Tibial nerve (tissue), 4 donors: ENCODE results near the gene TRIM29. TPM values are rescaled to one million over a fixed set of nuclear protein-coding genes. Genes with fewer than 3 reads are reported as not detected.

Source experiments
- DNase-seq, 2 donors: peaks; one replicate each; pipeline ENCODE4 v3.0.0-alpha.2; 2019; ENCODE audit warnings: low spot score in 2 of 2
- H3K27ac ChIP-seq, 4 donors: fragments of 200-600 bp; sonication (generic) in 3 of 4; one replicate each; pipeline ENCODE4 v1.5.1; 2017 to 2019; ENCODE audit warnings: mild to moderate bottlenecking in 1 of 4
- H3K27me3 ChIP-seq, 2 donors: fragments of 200-600 bp; sonication (generic) in 1 of 2; one replicate each; pipeline versions ENCODE4 v1.5.1 to v1.6.0; 2017 to 2019
- H3K36me3 ChIP-seq, 3 donors: fragments of 200-600 bp; sonication (generic); one replicate each; pipeline ENCODE4 v1.5.1; 2018 to 2019
- H3K4me1 ChIP-seq, 4 donors: fragments of 200-600 bp; sonication (generic) in 3 of 4; one replicate each; pipeline ENCODE4 v1.5.1; 2017 to 2019
- H3K4me3 ChIP-seq, 4 donors: fragments of 200-600 bp; sonication (generic) in 3 of 4; one replicate each; pipeline ENCODE4 v1.5.1; 2017 to 2019; ENCODE audit warnings: mild to moderate bottlenecking in 1 of 4, moderate library complexity in 1 of 4
- H3K9me3 ChIP-seq, 4 donors: fragments of 200-600 bp; sonication (generic) in 3 of 4; one replicate each; pipeline ENCODE4 v1.5.1; 2017 to 2019
- CTCF ChIP-seq, 5 experiments: fragments of 200-600 bp in 3 of 5; fragments of 450-650 bp in 2 of 5; sonication (generic) in 3 of 5; IDR thresholded peaks; one replicate each; pipeline ENCODE4 v1.5.1; 2016 to 2019; ENCODE audit warnings: antibody characterized with exemption in 5 of 5, mild to moderate bottlenecking in 3 of 5, moderate library complexity in 2 of 5
- EP300 ChIP-seq, 2 donors: sonication (generic); formaldehyde crosslinking; IDR thresholded peaks; one replicate each; pipeline ENCODE4 v1.6.1; 2017; ENCODE audit warnings: antibody characterized with exemption in 2 of 2, mild to moderate bottlenecking in 1 of 2
- POLR2A ChIP-seq, 2 donors: fragments of 450-650 bp; IDR thresholded peaks; one replicate each; pipeline ENCODE4 v1.6.1; 2017; ENCODE audit warnings: antibody characterized with exemption in 2 of 2, mild to moderate bottlenecking in 2 of 2, moderate library complexity in 2 of 2
- WGBS, 2 donors: methylation state at CpG; one replicate each; pipeline ENCODE4 v1.1.5; 2018; 5-methylcytosine and 5-hydroxymethylcytosine counted together
- total RNA-seq, 4 donors: library from RNA; depleted of rRNA; stranded (reverse); fragments of >200 nt; gene quantifications; one replicate each; pipeline ENCODE4 v1.1.0, GENCODE V29; 2016

The TRIM29 gene
- total RNA-seq, 4 donors from 2014 or later = 2.4 to 64.9 (median 40.7) TPM

- Histone ChIP-seq H3K27me3 (no peaks in the 10 kb centered on the region), H3K4me3 (no peak overlapping the region), H3K36me3 (no peaks in the 10 kb centered on the region), H3K27ac (no peak overlapping the region), H3K9me3 (no peaks in the 10 kb centered on the region), H3K4me1 (peaks cover 0 to 19% (median 0%) of the 10 kb centered on the region in 4 donors)
- TF ChIP-seq EP300 (IDR thresholded peaks at IDR 0.05) (no peak), POLR2A (IDR thresholded peaks at IDR 0.05) (no peak), CTCF (IDR thresholded peaks at IDR 0.05) (no peak)
- 81% methylated on average over 4 of the region's 4 CpGs for WGBS, 2 donors
- no peak for DNase-seq
Observed at GRCh38 chr11:120126620-120127019, 11.3 kb downstream of the TRIM29 start.

GRCh38 chr11:120125509-120125908 lies 12.4 kb downstream of the TRIM29 start:
- H3K9me3 ChIP-seq = no peaks in the 10 kb centered on the region
- WGBS, 2 donors = 71 to 82% methylated on average over 6 to 8 of the region's 8 CpGs
- H3K4me3 ChIP-seq = no peak overlapping the region
- peaks cover 0 to 28% (median 0%) of the 10 kb centered on the region in 4 donors for H3K4me1 ChIP-seq
- DNase-seq = no peak
- no peaks in the 10 kb centered on the region for H3K36me3 ChIP-seq
- no peaks in the 10 kb centered on the region for H3K27me3 ChIP-seq
- no peak for TF ChIP-seq POLR2A (IDR thresholded peaks at IDR 0.05)
- no peak for TF ChIP-seq CTCF (IDR thresholded peaks at IDR 0.05)
- TF ChIP-seq EP300 (IDR thresholded peaks at IDR 0.05) = no peak
- H3K27ac ChIP-seq = no peak overlapping the region

DNA sequence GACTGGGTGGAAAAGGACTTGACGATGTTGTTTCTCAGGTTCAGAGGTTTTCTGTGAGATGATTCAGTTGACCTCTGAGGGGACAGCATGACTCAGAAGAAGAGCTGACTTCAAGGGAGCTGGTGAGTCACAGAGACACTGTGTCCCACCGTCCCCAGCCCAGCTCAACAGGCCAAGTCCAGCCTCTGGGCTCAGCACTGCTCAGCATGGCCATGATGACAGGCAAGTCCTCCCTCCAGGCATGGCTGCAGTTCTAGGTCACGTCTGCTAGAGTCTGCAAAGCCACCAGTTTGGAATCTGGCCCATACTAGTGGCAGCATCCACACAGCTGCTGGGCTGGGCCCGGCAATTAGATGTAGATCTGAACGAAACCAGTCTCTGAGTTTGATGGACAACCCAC lies 12.9 kb downstream of the TRIM29 start:
- DNase-seq = no peak
- no peak overlapping the region for H3K27ac ChIP-seq
- TF ChIP-seq POLR2A (IDR thresholded peaks at IDR 0.05) (no peak), CTCF (IDR thresholded peaks at IDR 0.05) (no peak), EP300 (IDR thresholded peaks at IDR 0.05) (no peak)
- 62 to 71% methylated on average over 3 to 5 of the region's 5 CpGs for WGBS, 2 donors
- H3K36me3 ChIP-seq = no peaks in the 10 kb centered on the region
- no peak overlapping the region for H3K4me3 ChIP-seq
- H3K27me3 ChIP-seq = no peaks in the 10 kb centered on the region
- no peaks in the 10 kb centered on the region for H3K9me3 ChIP-seq
- H3K4me1 ChIP-seq = peaks cover 0 to 28% (median 0%) of the 10 kb centered on the region in 4 donors

DNA sequence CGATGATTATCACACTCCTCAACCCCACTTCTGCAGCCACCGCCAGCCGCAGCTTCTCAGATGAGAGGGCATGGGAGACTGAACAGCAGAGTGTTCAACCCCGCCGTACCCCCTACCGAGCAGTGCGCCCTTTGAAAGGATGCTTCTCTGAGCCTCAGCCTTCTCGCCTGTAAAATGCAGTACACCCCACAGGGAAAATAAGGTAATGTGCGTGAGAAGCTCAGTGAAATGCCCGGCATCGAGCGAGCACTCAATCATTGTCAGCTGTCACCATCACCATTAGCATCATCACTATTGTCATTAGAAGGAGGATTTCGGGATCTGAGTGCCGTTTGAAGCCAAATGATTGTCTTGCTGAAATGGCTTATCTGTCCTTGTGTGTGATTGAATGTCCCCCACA lies 13.6 kb downstream of the TRIM29 start:
- TF ChIP-seq EP300 (IDR thresholded peaks at IDR 0.05) (no peak), POLR2A (IDR thresholded peaks at IDR 0.05) (no peak), CTCF (IDR thresholded peaks at IDR 0.05) (no peak)
- Histone ChIP-seq H3K36me3 (no peaks in the 10 kb centered on the region), H3K9me3 (no peaks in the 10 kb centered on the region), H3K27ac (no peak overlapping the region), H3K4me3 (no peak overlapping the region), H3K27me3 (no peaks in the 10 kb centered on the region), H3K4me1 (peaks cover 0 to 24% (median 0%) of the 10 kb centered on the region in 4 donors)
- WGBS, 2 donors = 79 to 88% methylated on average over 14 of the region's 14 CpGs
- no peak for DNase-seq

DNA sequence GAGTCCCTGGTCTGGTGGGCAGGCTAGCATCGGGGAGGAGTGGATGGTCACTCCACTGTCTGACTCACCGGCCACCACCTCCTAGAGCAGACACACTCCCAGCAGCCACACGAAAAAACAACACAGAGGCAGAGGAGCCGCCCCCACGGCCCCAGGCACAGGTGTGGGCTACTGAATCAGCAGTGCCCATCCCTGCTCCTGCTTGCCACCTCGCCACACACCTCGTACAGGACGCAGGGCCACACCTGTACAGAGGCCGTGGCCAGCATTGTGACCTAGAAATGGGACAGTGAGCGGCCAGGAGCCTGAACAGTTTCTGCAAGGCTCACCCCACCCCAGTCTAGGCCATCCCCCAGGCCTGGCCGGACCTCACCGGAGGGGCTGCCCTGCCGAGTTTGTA lies 14.0 kb downstream of the TRIM29 start:
- WGBS, 2 donors = 84 to 91% methylated on average over 8 to 12 of the region's 13 CpGs
- H3K27ac ChIP-seq = peak overlapping the region in 1 of 4 donors; percentile 70

More for the DNA sequence above, 14.0 kb downstream of the TRIM29 start:
- no peak for DNase-seq
- TF ChIP-seq POLR2A (IDR thresholded peaks at IDR 0.05) = no peak
- TF ChIP-seq CTCF (IDR thresholded peaks at IDR 0.05) = no peak
- no peaks in the 10 kb centered on the region for H3K9me3 ChIP-seq
- no peaks in the 10 kb centered on the region for H3K27me3 ChIP-seq
- H3K4me1 ChIP-seq = peaks cover 0 to 20% (median 0%) of the 10 kb centered on the region in 4 donors
- H3K4me3 ChIP-seq = no peak overlapping the region
- no peaks in the 10 kb centered on the region for H3K36me3 ChIP-seq
